H1 (cell line): ENCODE results near the gene KLHL1.

Source experiments
- EZH2 ChIP-seq: fragments of 200-600 bp; sonication (generic); IDR thresholded peaks from 2 replicates; pipeline ENCODE4 v1.7.1; 2012; ENCODE audit warnings: low read depth, mild to moderate bottlenecking, moderate library complexity, low read length, inconsistent platforms; ENCODE audit not compliant: severe bottlenecking
- NRF1 ChIP-seq: IDR thresholded peaks from 2 replicates; pipeline ENCODE4 v1.6.1; 2011; ENCODE audit warnings: mild to moderate bottlenecking, low read depth, low read length, improper control_type of control experiment
- POLR2A ChIP-seq, 2 experiments: IDR thresholded peaks; 1 replicate in 1 of 2; 2 replicates in 1 of 2; pipeline ENCODE4 v1.6.1; 2011; ENCODE audit warnings: low read depth in 2 of 2, low read length in 2 of 2, mild to moderate bottlenecking in 2 of 2; ENCODE audit errors: control extremely low read depth in 1 of 2
- TBP ChIP-seq: IDR thresholded peaks from 2 replicates; pipeline ENCODE4 v1.6.1; 2011; ENCODE audit warnings: low read depth, low read length, improper control_type of control experiment
- TF ChIP-seq, protein P1 (sequence below): IDR thresholded peaks from 2 replicates; pipeline ENCODE4 v1.6.1; 2011; ENCODE audit warnings: low read depth, mild to moderate bottlenecking, low read length; ENCODE audit not compliant: insufficient read depth
- TF ChIP-seq, protein P2 (sequence below), 3 experiments: IDR thresholded peaks; 1 replicate in 2 of 3; 2 replicates in 1 of 3; pipeline versions ENCODE4 v1.5.1 to v1.6.1; 2011; ENCODE audit warnings: low read length in 3 of 3, mild to moderate bottlenecking in 3 of 3, inconsistent platforms in 2 of 3, low read depth in 1 of 3, moderate library complexity in 1 of 3; ENCODE audit not compliant: insufficient read depth in 1 of 3; ENCODE audit errors: control extremely low read depth in 1 of 3

DNA sequence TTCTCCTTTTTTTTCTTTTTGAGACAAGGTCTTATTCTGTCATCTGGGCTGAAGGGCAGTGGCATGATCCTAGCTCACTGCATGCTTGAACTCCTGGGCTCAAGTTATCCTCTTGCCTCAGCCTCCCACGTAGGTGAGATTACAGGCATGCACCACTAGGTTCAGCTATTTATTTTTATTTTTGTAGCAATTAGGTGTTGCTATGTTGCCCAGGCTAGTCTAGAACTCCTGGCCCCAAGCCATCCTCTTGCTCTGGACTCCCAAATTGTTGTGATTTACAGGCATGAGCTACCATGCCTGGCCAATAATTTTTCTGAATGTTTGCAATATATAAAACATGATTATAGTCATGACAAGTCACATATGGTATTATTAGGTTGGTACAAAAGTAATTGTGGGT lies 161.7 kb downstream of the KLHL1 start:
- TF ChIP-seq POLR2A (IDR thresholded peaks at IDR 0.05; ENCODE audit: control extremely low read depth in 1 of 2, low read depth in 2 of 2, low read length in 2 of 2), result no peak
- TF ChIP-seq, protein P1, sequence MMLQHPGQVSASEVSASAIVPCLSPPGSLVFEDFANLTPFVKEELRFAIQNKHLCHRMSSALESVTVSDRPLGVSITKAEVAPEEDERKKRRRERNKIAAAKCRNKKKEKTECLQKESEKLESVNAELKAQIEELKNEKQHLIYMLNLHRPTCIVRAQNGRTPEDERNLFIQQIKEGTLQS, result no peak
- no peak for TF ChIP-seq EZH2
- TF ChIP-seq, protein P2, sequence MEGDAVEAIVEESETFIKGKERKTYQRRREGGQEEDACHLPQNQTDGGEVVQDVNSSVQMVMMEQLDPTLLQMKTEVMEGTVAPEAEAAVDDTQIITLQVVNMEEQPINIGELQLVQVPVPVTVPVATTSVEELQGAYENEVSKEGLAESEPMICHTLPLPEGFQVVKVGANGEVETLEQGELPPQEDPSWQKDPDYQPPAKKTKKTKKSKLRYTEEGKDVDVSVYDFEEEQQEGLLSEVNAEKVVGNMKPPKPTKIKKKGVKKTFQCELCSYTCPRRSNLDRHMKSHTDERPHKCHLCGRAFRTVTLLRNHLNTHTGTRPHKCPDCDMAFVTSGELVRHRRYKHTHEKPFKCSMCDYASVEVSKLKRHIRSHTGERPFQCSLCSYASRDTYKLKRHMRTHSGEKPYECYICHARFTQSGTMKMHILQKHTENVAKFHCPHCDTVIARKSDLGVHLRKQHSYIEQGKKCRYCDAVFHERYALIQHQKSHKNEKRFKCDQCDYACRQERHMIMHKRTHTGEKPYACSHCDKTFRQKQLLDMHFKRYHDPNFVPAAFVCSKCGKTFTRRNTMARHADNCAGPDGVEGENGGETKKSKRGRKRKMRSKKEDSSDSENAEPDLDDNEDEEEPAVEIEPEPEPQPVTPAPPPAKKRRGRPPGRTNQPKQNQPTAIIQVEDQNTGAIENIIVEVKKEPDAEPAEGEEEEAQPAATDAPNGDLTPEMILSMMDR (IDR thresholded peaks at IDR 0.05; ENCODE audit: control extremely low read depth in 1 of 3, insufficient read depth in 1 of 3, low read depth in 1 of 3, low read length in 3 of 3), result peak in 1 of 3 experiments; percentile 1; a peak in 1 of 4 replicates
- TF ChIP-seq NRF1, result no peak
- TF ChIP-seq TBP, result no peak
